HEK293 (cell line): ENCODE data around the gene SWT1.

Experiments
- CTCF ChIA-PET: fragments of 350-600 bp; formaldehyde crosslinking; extraction: SDS; loops from one replicate; lab custom pipeline; 2021; ENCODE audit warnings: antibody characterized with exemption; lab: Yijun Ruan, JAX
- POLR2A ChIA-PET: fragments of 300-600 bp; formaldehyde crosslinking; extraction: SDS; loops from one replicate; lab custom pipeline; 2020; ENCODE audit warnings: antibody characterized with exemption, inconsistent platforms; lab: Yijun Ruan, JAX
- H3K27ac ChIP-seq: fragments of 200-500 bp; sonication (Bioruptor generic); 2 replicates; pipeline ENCODE4 v1.5.1; 2014; ENCODE audit warnings: low read depth, low read length, control low read depth, inconsistent platforms; ENCODE audit errors: extremely low read depth
- H3K36me3 ChIP-seq, 2 experiments: fragments of 200-500 bp in 1 of 2; sonication (Bioruptor generic) in 1 of 2; 1 replicate in 1 of 2; 2 replicates in 1 of 2; pipeline ENCODE4 v1.5.1; 2014 to 2017; ENCODE audit warnings: inconsistent platforms in 2 of 2, low read length in 2 of 2; ENCODE audit not compliant: control insufficient read depth in 2 of 2, insufficient read depth in 1 of 2
- H3K4me1 ChIP-seq: fragments of 200-500 bp; sonication (Bioruptor generic); 2 replicates; pipeline ENCODE4 v1.5.1; 2014; ENCODE audit warnings: mild to moderate bottlenecking, low read length, inconsistent platforms; ENCODE audit not compliant: control insufficient read depth, insufficient read depth
- H3K4me3 ChIP-seq: 2 replicates; pipeline ENCODE4 v1.5.1; 2011; ENCODE audit warnings: low read depth, mild to moderate bottlenecking, control low read depth, low read length, moderate library complexity
- H3K9me3 ChIP-seq: fragments of 200-500 bp; sonication (Bioruptor generic); 2 replicates; pipeline ENCODE4 v1.5.1; 2014; ENCODE audit warnings: low read depth, low read length, inconsistent platforms; ENCODE audit not compliant: control insufficient read depth, insufficient read depth
- ATF2 ChIP-seq: fragments of 450-650 bp; formaldehyde crosslinking; IDR thresholded peaks from 2 replicates; pipeline ENCODE4 v1.5.1; 2016; ENCODE audit warnings: missing biosample characterization, missing genetic modification characterization, low read depth
- BCL11B ChIP-seq: fragments of 450-650 bp; formaldehyde crosslinking; IDR thresholded peaks from 2 replicates; pipeline ENCODE4 v1.5.1; 2016; ENCODE audit warnings: low read depth, missing biosample characterization, missing genetic modification characterization
- GLIS2 ChIP-seq: fragments of 450-650 bp; formaldehyde crosslinking; IDR thresholded peaks from 2 replicates; pipeline ENCODE4 v1.5.1; 2016; ENCODE audit warnings: missing biosample characterization, missing genetic modification characterization
- HIC1 ChIP-seq: fragments of 450-650 bp; formaldehyde crosslinking; IDR thresholded peaks from 2 replicates; pipeline ENCODE4 v1.5.1; 2016; ENCODE audit warnings: missing biosample characterization, missing genetic modification characterization
- KLF17 ChIP-seq: fragments of 450-650 bp; formaldehyde crosslinking; IDR thresholded peaks from 2 replicates; pipeline ENCODE4 v1.5.1; 2016; ENCODE audit warnings: missing biosample characterization, missing genetic modification characterization
- RBAK ChIP-seq: fragments of 450-650 bp; formaldehyde crosslinking; IDR thresholded peaks from 2 replicates; pipeline ENCODE4 v1.5.1; 2016; ENCODE audit warnings: missing biosample characterization, missing genetic modification characterization
- SALL2 ChIP-seq: fragments of 450-650 bp; formaldehyde crosslinking; IDR thresholded peaks from 2 replicates; pipeline ENCODE4 v1.5.0; 2017; ENCODE audit warnings: missing biosample characterization, mild to moderate bottlenecking, missing genetic modification characterization, borderline replicate concordance
- SCRT1 ChIP-seq: fragments of 450-650 bp; formaldehyde crosslinking; IDR thresholded peaks from 2 replicates; pipeline ENCODE4 v1.5.1; 2016; ENCODE audit warnings: missing biosample characterization, missing genetic modification characterization, borderline replicate concordance
- SCRT2 ChIP-seq: fragments of 450-650 bp; formaldehyde crosslinking; IDR thresholded peaks from 2 replicates; pipeline ENCODE4 v1.5.1; 2016; ENCODE audit warnings: missing biosample characterization, missing genetic modification characterization
- SP2 ChIP-seq: fragments of 450-650 bp; formaldehyde crosslinking; IDR thresholded peaks from 2 replicates; pipeline ENCODE4 v1.5.1; 2016; ENCODE audit warnings: missing biosample characterization, missing genetic modification characterization
- TRIM28 ChIP-seq: IDR thresholded peaks from 2 replicates; pipeline ENCODE4 v1.6.1; 2011; ENCODE audit warnings: low read length, control low read depth, borderline replicate concordance
- ZFP3 ChIP-seq: fragments of 450-650 bp; formaldehyde crosslinking; IDR thresholded peaks from 2 replicates; pipeline ENCODE4 v1.5.1; 2016; ENCODE audit warnings: low read depth, missing biosample characterization, missing genetic modification characterization
- ZFP69B ChIP-seq: fragments of 450-650 bp; formaldehyde crosslinking; IDR thresholded peaks from 2 replicates; pipeline ENCODE4 v1.5.1; 2016; ENCODE audit warnings: missing biosample characterization, missing genetic modification characterization
- ZNF138 ChIP-seq: fragments of 450-650 bp; formaldehyde crosslinking; IDR thresholded peaks from 2 replicates; pipeline ENCODE4 v1.5.1; 2016; ENCODE audit warnings: missing biosample characterization, missing genetic modification characterization, borderline replicate concordance
- ZNF18 ChIP-seq: fragments of 450-650 bp; formaldehyde crosslinking; IDR thresholded peaks from 2 replicates; pipeline ENCODE4 v1.5.1; 2016; ENCODE audit warnings: missing biosample characterization, missing genetic modification characterization
- ZNF311 ChIP-seq: fragments of 450-650 bp; formaldehyde crosslinking; IDR thresholded peaks from 2 replicates; pipeline ENCODE4 v1.5.1; 2017; ENCODE audit warnings: missing biosample characterization, missing genetic modification characterization, borderline replicate concordance
- ZNF341 ChIP-seq: fragments of 450-650 bp; formaldehyde crosslinking; IDR thresholded peaks from 2 replicates; pipeline ENCODE4; 2016; ENCODE audit warnings: low read depth, missing biosample characterization, missing genetic modification characterization
- ZNF366 ChIP-seq: fragments of 450-650 bp; formaldehyde crosslinking; conservative IDR thresholded peaks from 2 replicates; pipeline ENCODE4 v1.5.1; 2016; ENCODE audit warnings: missing biosample characterization, missing genetic modification characterization
- ZNF391 ChIP-seq: fragments of 450-650 bp; formaldehyde crosslinking; IDR thresholded peaks from 2 replicates; pipeline ENCODE4 v1.5.1; 2016; ENCODE audit warnings: low read depth, missing biosample characterization, missing genetic modification characterization, borderline replicate concordance
- ZNF473 ChIP-seq: fragments of 450-650 bp; formaldehyde crosslinking; IDR thresholded peaks from 2 replicates; pipeline ENCODE4 v1.5.1; 2017; ENCODE audit warnings: missing biosample characterization, missing genetic modification characterization
- ZNF529 ChIP-seq: fragments of 450-650 bp; formaldehyde crosslinking; IDR thresholded peaks from 2 replicates; pipeline ENCODE4 v1.5.1; 2017; ENCODE audit warnings: missing genetic modification characterization, missing biosample characterization; ENCODE audit not compliant: insufficient replicate concordance
- ZNF544 ChIP-seq: fragments of 450-650 bp; formaldehyde crosslinking; IDR thresholded peaks from 2 replicates; pipeline ENCODE4 v1.5.0; 2017; ENCODE audit warnings: missing biosample characterization, missing genetic modification characterization
- ZNF658 ChIP-seq: fragments of 450-650 bp; formaldehyde crosslinking; IDR thresholded peaks from 2 replicates; pipeline ENCODE4; 2016; ENCODE audit warnings: missing biosample characterization, missing genetic modification characterization
- ZNF660 ChIP-seq: fragments of 450-650 bp; IDR thresholded peaks from 2 replicates; pipeline ENCODE4 v1.5.1; 2018; ENCODE audit warnings: missing biosample characterization, mild to moderate bottlenecking, missing genetic modification characterization
- ZNF843 ChIP-seq: fragments of 450-650 bp; formaldehyde crosslinking; IDR thresholded peaks from 2 replicates; pipeline ENCODE4 v1.5.1; 2016; ENCODE audit warnings: missing biosample characterization, missing genetic modification characterization
- ZSCAN16 ChIP-seq: fragments of 450-650 bp; formaldehyde crosslinking; IDR thresholded peaks from 2 replicates; pipeline ENCODE4 v1.5.1; 2016; ENCODE audit warnings: missing biosample characterization, missing genetic modification characterization
- TF ChIP-seq, protein P1 (sequence below): fragments of 450-650 bp; formaldehyde crosslinking; IDR thresholded peaks from 2 replicates; pipeline ENCODE4 v1.5.1; 2017; ENCODE audit warnings: missing biosample characterization, missing genetic modification characterization

Gene SWT1

GRCh38 chr1:185139246-185139645, 17.7 kb upstream of the SWT1 start:
- POLR2A ChIA-PET = no interaction called here
- no peak overlapping the region for H3K4me3 ChIP-seq
- CTCF ChIA-PET = no interaction called here
- peaks cover 21 to 65% of the 10 kb centered on the region in 2 experiments for H3K36me3 ChIP-seq
- H3K27ac ChIP-seq = no peak overlapping the region
- TF ChIP-seq TRIM28 = no peak
- TF ChIP-seq ZNF18 (tag by site-specific recombination) = no peak
- no peak for TF ChIP-seq SCRT1 (tag by site-specific recombination)
- no peak for TF ChIP-seq ZNF391
- TF ChIP-seq ZNF473 = no peak
- TF ChIP-seq KLF17 (tag by site-specific recombination) = no peak
- no peak for TF ChIP-seq GLIS2 (tag by site-specific recombination)
- no peak for TF ChIP-seq ZNF660 (tag by site-specific recombination)
- TF ChIP-seq, protein P1, sequence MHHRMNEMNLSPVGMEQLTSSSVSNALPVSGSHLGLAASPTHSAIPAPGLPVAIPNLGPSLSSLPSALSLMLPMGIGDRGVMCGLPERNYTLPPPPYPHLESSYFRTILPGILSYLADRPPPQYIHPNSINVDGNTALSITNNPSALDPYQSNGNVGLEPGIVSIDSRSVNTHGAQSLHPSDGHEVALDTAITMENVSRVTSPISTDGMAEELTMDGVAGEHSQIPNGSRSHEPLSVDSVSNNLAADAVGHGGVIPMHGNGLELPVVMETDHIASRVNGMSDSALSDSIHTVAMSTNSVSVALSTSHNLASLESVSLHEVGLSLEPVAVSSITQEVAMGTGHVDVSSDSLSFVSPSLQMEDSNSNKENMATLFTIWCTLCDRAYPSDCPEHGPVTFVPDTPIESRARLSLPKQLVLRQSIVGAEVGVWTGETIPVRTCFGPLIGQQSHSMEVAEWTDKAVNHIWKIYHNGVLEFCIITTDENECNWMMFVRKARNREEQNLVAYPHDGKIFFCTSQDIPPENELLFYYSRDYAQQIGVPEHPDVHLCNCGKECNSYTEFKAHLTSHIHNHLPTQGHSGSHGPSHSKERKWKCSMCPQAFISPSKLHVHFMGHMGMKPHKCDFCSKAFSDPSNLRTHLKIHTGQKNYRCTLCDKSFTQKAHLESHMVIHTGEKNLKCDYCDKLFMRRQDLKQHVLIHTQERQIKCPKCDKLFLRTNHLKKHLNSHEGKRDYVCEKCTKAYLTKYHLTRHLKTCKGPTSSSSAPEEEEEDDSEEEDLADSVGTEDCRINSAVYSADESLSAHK (tag by site-specific recombination) = no peak
- no peak for TF ChIP-seq SCRT2 (tag by site-specific recombination)
- no peak for TF ChIP-seq ZNF311 (tag by site-specific recombination)
- no peaks in the 10 kb centered on the region for H3K9me3 ChIP-seq
- H3K4me1 ChIP-seq = no peaks in the 10 kb centered on the region

DNA sequence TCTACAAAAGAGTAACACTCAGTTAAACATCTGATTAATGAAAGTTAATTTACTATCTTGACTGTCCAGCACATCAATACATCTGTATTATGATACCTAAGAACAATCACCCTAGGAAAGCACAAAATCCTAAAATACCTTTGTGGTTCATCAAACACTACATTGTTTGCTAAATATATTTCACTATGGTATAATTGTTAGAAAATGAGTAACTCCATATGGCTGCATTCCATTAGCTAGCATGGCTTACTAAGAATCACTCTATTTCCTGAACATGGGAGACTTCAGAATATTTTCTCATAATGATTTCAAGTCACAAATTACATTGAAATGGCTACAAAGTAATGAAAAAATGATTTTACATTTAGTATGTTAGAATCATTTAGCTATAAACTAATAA, 12.7 kb upstream of the SWT1 start:
- Histone ChIP-seq H3K27ac (no peak overlapping the region), H3K4me1 (no peaks in the 10 kb centered on the region), H3K9me3 (no peaks in the 10 kb centered on the region), H3K36me3 (peaks cover 21 to 71% of the 10 kb centered on the region in 2 experiments), H3K4me3 (no peak overlapping the region)
- TF ChIP-seq SALL2 = no peak
- TF ChIP-seq ZNF366 (tag by site-specific recombination) = no peak
- no peak for TF ChIP-seq ZNF529
- TF ChIP-seq RBAK (tag by site-specific recombination) = no peak
- TF ChIP-seq ZFP3 (tag by site-specific recombination) = no peak
- no peak for TF ChIP-seq ATF2 (tag by site-specific recombination)
- TF ChIP-seq ZNF138 (tag by site-specific recombination) = no peak
- no peak for TF ChIP-seq SP2 (tag by site-specific recombination)
- no peak for TF ChIP-seq ZNF843 (tag by site-specific recombination)
- no peak for TF ChIP-seq ZNF658 (tag by site-specific recombination)
- no peak for TF ChIP-seq ZNF544 (tag by site-specific recombination)
- no peak for TF ChIP-seq ZNF341 (tag by site-specific recombination)
- TF ChIP-seq HIC1 (tag by site-specific recombination) = no peak
- TF ChIP-seq ZSCAN16 (tag by site-specific recombination) = no peak
- TF ChIP-seq ZFP69B (tag by site-specific recombination) = no peak
- no peak for TF ChIP-seq BCL11B (tag by site-specific recombination)
- POLR2A ChIA-PET = no interaction called here
- CTCF ChIA-PET = interaction anchor here (1.3 kb wide), 1 partner anchor 10 kb away, joined by 3 read pairs; no protein-coding TSS in a partner anchor
